Kidney epithelial cell (primary cell): ENCODE measurements around the gene ZBTB21. TPM values are rescaled to one million over a fixed set of nuclear protein-coding genes. Genes with fewer than 3 reads are reported as not detected.

Experiments
- DNase-seq: peaks from one replicate; pipeline ENCODE4 v3.0.0-alpha.2; 2010; ENCODE audit warnings: low read depth
- H3K27me3 ChIP-seq: 2 replicates; pipeline ENCODE4 v1.6.0; 2011; ENCODE audit warnings: low read length; ENCODE audit not compliant: control insufficient read depth, insufficient read depth
- H3K36me3 ChIP-seq: 2 replicates; pipeline ENCODE4 v1.5.1; 2011; ENCODE audit warnings: low read length; ENCODE audit not compliant: control insufficient read depth, insufficient read depth
- H3K4me3 ChIP-seq: 2 replicates; pipeline ENCODE4 v1.5.1; 2011; ENCODE audit warnings: low read depth, mild to moderate bottlenecking, control low read depth, low read length
- total RNA-seq: library from RNA; depleted of rRNA; stranded (reverse); fragments of >200 nt; gene quantifications from 2 replicates; pipeline ENCODE4 v1.2.3, GENCODE V29; 2015
- TF ChIP-seq, protein P1 (sequence below): IDR thresholded peaks from 2 replicates; pipeline ENCODE4 v1.5.1; 2011; ENCODE audit warnings: mild to moderate bottlenecking, moderate library complexity, low read length, control low read depth, inconsistent platforms; ENCODE audit not compliant: insufficient read depth, poor library complexity, severe bottlenecking

Gene ZBTB21
- total RNA-seq, 1 donor from 2014 or later = 13.8 TPM

GRCh38 chr21:41983229-41983628 lies 26.9 kb downstream of the ZBTB21 start:
- TF ChIP-seq, protein P1, sequence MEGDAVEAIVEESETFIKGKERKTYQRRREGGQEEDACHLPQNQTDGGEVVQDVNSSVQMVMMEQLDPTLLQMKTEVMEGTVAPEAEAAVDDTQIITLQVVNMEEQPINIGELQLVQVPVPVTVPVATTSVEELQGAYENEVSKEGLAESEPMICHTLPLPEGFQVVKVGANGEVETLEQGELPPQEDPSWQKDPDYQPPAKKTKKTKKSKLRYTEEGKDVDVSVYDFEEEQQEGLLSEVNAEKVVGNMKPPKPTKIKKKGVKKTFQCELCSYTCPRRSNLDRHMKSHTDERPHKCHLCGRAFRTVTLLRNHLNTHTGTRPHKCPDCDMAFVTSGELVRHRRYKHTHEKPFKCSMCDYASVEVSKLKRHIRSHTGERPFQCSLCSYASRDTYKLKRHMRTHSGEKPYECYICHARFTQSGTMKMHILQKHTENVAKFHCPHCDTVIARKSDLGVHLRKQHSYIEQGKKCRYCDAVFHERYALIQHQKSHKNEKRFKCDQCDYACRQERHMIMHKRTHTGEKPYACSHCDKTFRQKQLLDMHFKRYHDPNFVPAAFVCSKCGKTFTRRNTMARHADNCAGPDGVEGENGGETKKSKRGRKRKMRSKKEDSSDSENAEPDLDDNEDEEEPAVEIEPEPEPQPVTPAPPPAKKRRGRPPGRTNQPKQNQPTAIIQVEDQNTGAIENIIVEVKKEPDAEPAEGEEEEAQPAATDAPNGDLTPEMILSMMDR = no peak
- Histone ChIP-seq H3K36me3 (no peaks in the 10 kb centered on the region), H3K27me3 (no peaks in the 10 kb centered on the region), H3K4me3 (no peak overlapping the region)
- no peak for DNase-seq

GRCh38 chr21:41980561-41980960 lies 29.6 kb downstream of the ZBTB21 start:
- H3K27me3 ChIP-seq = no peaks in the 10 kb centered on the region
- DNase-seq = no peak
- no peak overlapping the region for H3K4me3 ChIP-seq
- TF ChIP-seq, protein P1 = no peak
- H3K36me3 ChIP-seq = no peaks in the 10 kb centered on the region

DNA sequence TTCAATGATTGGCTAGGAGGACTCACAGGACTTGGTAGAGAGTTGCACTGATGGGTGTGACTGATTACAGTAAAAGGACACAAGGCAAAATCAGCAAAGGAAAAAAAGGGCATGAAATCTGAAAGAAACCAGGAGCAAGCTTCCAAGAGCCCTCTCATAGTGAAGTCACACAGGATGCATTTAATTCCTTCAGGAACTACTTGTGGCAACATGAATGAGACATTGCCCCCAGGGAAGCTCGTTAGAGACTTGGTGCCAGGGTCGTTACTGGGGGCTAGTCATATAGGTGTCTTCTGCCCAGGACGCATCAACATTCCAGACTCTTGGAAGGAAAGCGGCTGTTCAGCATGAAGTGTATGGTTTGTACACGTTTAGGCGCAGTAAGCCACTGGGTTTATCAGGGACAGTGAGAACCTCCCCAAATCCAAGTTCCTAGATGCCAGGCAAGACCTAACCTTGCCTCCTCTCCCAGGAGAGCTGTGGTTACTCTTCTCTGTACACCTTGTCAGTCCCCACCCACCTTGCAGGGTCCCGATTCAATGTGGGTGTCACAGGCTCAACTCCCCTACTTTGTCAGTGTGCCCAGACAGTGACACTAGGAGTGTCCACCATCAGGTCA lies 30.3 kb downstream of the ZBTB21 start:
- DNase-seq = no peak
- Histone ChIP-seq H3K27me3 (no peaks in the 10 kb centered on the region), H3K36me3 (no peaks in the 10 kb centered on the region), H3K4me3 (no peak overlapping the region)
- TF ChIP-seq, protein P1 = no peak

- no peaks in the 10 kb centered on the region for H3K36me3 ChIP-seq
- no peaks in the 10 kb centered on the region for H3K27me3 ChIP-seq
- no peak overlapping the region for H3K4me3 ChIP-seq
- DNase-seq = no peak
- TF ChIP-seq, protein P1 = no peak
Measured at GRCh38 chr21:41979335-41979734, 30.8 kb downstream of the ZBTB21 start.

DNA sequence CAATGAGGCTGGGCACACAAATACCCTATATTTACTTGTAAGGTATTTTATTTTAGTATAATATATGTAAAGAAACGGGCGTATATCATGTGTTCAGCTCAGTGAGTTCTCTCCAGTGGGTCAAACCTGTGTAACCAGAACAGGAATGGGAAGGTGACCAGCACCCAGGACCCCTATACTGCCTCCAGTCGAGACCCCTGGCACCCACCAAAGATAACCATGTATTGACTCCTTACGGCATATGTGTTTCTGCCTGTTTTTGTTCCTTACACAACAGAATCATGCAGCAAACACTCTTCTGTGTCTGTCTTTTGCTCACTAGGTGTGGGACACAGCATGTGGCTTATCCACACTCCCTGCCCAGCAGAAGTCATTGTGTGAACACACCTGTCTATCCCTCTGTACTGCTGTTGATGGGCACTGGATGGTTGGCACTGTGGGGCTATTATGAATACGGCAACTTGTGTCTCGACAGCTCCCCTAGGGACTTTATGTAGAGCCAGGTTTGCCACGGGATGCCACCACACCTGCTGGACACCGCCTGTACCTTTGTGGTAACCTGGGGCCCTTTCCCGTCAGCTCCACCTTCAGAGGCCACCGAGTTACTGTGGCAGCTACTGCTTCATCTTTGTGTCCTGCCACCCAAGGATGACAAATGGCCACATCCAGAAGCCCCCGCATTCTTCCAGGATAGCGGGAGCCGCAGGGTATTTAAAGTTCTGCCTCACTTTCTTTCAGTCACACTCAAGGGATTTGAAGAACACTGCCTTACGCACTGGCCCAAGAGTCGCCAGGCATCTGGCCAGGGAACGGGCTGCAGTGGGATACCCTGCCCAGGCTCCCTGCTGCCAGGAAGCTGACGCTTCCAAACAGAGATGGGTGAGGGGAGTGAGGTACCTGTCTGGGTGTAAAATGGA lies 32.9 kb downstream of the ZBTB21 start:
- no peak for DNase-seq
- TF ChIP-seq, protein P1 = no peak
- no peaks in the 10 kb centered on the region for H3K27me3 ChIP-seq

DNA sequence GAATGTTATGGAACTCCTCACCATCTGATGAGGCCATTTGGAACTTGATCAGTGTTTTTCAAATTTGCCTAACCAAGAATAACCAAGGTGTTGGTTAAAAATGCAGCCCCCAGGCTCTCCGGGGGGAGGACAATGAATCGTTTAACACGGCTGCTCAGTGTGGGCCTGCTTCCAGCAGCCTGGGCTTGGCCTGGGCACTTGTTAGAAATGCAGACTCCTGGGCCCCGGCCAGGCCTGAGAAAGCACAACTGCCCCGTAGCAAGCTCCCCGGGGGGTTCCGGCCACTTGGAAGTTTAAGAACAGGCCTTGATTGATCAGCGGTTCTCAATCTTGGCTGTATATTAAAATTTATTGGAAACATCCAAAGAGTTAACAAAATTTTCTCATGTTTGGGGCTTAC lies 33.5 kb downstream of the ZBTB21 start:
- H3K27me3 ChIP-seq = no peaks in the 10 kb centered on the region
- TF ChIP-seq, protein P1 = no peak
- H3K36me3 ChIP-seq = no peaks in the 10 kb centered on the region
- no peak for DNase-seq
- H3K4me3 ChIP-seq = no peak overlapping the region

More for the DNA sequence above, 32.9 kb downstream of the ZBTB21 start:
- no peaks in the 10 kb centered on the region for H3K36me3 ChIP-seq
- H3K4me3 ChIP-seq = no peak overlapping the region
